T-cell (primary cell): Measurements from ENCODE around the gene TLCD3B. TPM values are rescaled to one million over a fixed set of nuclear protein-coding genes. Genes with fewer than 3 reads are reported as not detected.

ENCODE experiments used
- ATAC-seq, 4 experiments: fragments of 200-7000 bp in 3 of 4; fragments of 150-1000 bp in 1 of 4; cut with Tn5 transposase; replicated peaks in 1 of 4; 1 replicate in 3 of 4; 2 replicates in 1 of 4; pipeline ENCODE4 v1.10.0; 2021; ENCODE audit warnings: moderate library complexity in 3 of 4, mild to moderate bottlenecking in 2 of 4, moderate number of reproducible peaks in 1 of 4
- CTCF ChIA-PET, 2 donors: fragments of 300-600 bp; sonication (Branson Sonifier 250); formaldehyde crosslinking; loops; one replicate each; lab custom pipeline; 2022; ENCODE audit warnings: antibody characterized with exemption in 2 of 2; lab: Charles Lee
- POLR2A ChIA-PET, 2 donors: fragments of 300-600 bp; sonication (Branson Sonifier 250); formaldehyde crosslinking; loops; one replicate each; lab custom pipeline; 2022; ENCODE audit warnings: antibody characterized with exemption in 2 of 2; lab: Charles Lee
- DNase-seq, 35 experiments: peaks; one replicate each; pipeline versions ENCODE4 v3.0.0 to v3.0.0-alpha.2; 2013 to 2023
- H3K27ac ChIP-seq: one replicate; pipeline ENCODE4 v1.5.1; 2013; ENCODE audit warnings: low read length
- H3K27me3 ChIP-seq, 2 experiments: replicated peaks in 1 of 2; 1 replicate in 1 of 2; 2 replicates in 1 of 2; pipeline versions ENCODE4 v1.6.1 to v1.7.0; 2013; ENCODE audit warnings: low read length in 1 of 2, mixed read lengths in 1 of 2; ENCODE audit not compliant: control insufficient read depth in 2 of 2, insufficient read depth in 2 of 2; ENCODE audit errors: extremely low read depth in 1 of 2
- H3K36me3 ChIP-seq, 2 donors: 1 replicate in 1 of 2; 2 replicates in 1 of 2; pipeline versions ENCODE4 v1.6.1 to v1.7.0; 2013; ENCODE audit warnings: low read length in 1 of 2; ENCODE audit not compliant: control insufficient read depth in 2 of 2, insufficient read depth in 1 of 2; ENCODE audit errors: extremely low read depth in 1 of 2
- H3K4me1 ChIP-seq, 2 experiments: 1 replicate in 1 of 2; 2 replicates in 1 of 2; pipeline versions ENCODE4 v1.6.1 to v1.7.0; 2013; ENCODE audit warnings: low read length in 2 of 2, mixed read lengths in 1 of 2; ENCODE audit not compliant: insufficient read depth in 2 of 2, control insufficient read depth in 1 of 2; ENCODE audit errors: extremely low read depth in 1 of 2
- H3K4me3 ChIP-seq, 2 donors: 1 replicate in 1 of 2; 2 replicates in 1 of 2; pipeline versions ENCODE4 v1.5.1 to v1.7.0; 2013; ENCODE audit warnings: mild to moderate bottlenecking in 2 of 2, low read length in 1 of 2, moderate library complexity in 1 of 2; ENCODE audit not compliant: control insufficient read depth in 1 of 2; ENCODE audit errors: extremely low read depth in 1 of 2
- H3K9me3 ChIP-seq: 2 replicates; pipeline ENCODE4 v1.7.0; 2013
- H3K27ac Mint-ChIP-seq, 2 donors: one replicate each; pipeline ENCODE4 v1.8.0; 2020 to 2021; ENCODE audit warnings: mild to moderate bottlenecking in 2 of 2, mixed read lengths in 2 of 2
- H3K27me3 Mint-ChIP-seq, 2 donors: one replicate each; pipeline ENCODE4 v1.8.0; 2021 to 2022; ENCODE audit warnings: mixed read lengths in 2 of 2
- H3K36me3 Mint-ChIP-seq: one replicate; pipeline ENCODE4 v1.8.0; 2021; ENCODE audit warnings: mixed read lengths
- H3K4me1 Mint-ChIP-seq, 3 donors: one replicate each; pipeline ENCODE4 v1.8.0; 2020 to 2022; ENCODE audit warnings: mixed read lengths in 3 of 3, mild to moderate bottlenecking in 1 of 3
- H3K4me3 Mint-ChIP-seq, 3 donors: one replicate each; pipeline ENCODE4 v1.8.0; 2020 to 2022; ENCODE audit warnings: mild to moderate bottlenecking in 3 of 3, mixed read lengths in 3 of 3, moderate library complexity in 3 of 3
- H3K9me3 Mint-ChIP-seq, 3 donors: one replicate each; pipeline ENCODE4 v1.8.0; 2020 to 2022; ENCODE audit warnings: mixed read lengths in 3 of 3
- WGBS: methylation state at CpG from one replicate; pipeline ENCODE4 v1.1.5; 2013; ENCODE audit warnings: missing lambda C conversion rate; ENCODE audit not compliant: insufficient coverage; 5-methylcytosine and 5-hydroxymethylcytosine counted together
- total RNA-seq, 35 experiments: library from RNA in 6 of 35; stranded (reverse) in 6 of 35; fragments of 120-200 nt in 1 of 35; gene quantifications; one replicate each; pipeline versions ENCODE4 v1.2.1 to v1.2.4 and lab custom pipeline; 2013 to 2026

The TLCD3B gene
- total RNA-seq, 5 donors from 2014 or later (not counting 1 experiment from before 2014, with no cell fraction given) = 0.25 to 0.32 (median 0.25) TPM; not detected in 2

DNA sequence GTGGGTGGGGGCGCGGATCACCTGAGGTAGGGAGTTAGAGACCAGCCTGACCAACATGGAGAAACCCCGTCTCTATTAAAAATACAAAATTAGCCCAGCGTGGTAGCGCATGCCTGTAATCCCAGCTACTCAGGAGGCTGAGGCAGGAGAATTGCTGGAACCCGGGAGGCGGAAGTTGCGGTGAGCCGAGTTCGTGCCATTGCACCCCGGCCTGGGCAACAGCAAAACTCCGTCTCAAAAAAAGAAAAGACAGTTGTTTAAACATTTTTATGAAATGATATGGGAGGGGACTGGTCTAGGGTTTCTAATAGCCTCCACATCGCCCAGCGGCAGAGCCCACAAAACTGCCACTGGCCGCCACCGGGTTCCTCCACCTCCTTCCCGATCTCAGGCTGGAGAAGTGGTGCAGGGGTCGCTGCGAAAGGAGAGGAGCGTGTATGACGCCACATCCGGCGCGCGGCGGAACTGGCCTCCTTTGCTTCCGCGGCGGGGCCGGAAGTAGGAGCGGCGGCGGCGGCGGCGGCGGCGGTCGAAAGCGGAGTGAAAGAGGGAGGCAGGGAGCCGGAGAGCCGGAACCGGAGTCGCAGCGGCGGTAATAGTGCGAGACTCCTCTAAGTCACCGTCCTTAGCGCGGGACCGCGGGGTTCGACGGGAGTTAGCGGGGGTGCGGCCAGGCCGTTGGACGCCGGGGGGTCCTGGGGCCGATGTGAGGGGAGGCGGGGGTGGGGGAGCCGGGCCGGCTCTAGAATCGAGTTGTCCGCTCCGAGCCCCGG is 44.6 kb upstream of the TLCD3B start, which contains the start of gene PPP4C:
Gene PPP4C (plus strand): TSS at position 492 of the 773 bp plus-strand sequence. CDS start 384 bp downstream, outside the sequence.
- ChIA-PET POLR2A (interaction anchor here (0.6 to 1.4 kb wide), 3 partner anchors 10 to 423 kb away, joined by 3 to 6 read pairs (median 4); partner anchors contain the start of gene ALDOA (in 1 of the 2)), CTCF (interaction anchor here in 1 of 2 donors (0.9 to 1.2 kb wide), 2 partner anchors 14 to 16 kb away, joined by 3 to 5 read pairs; partner anchors contain the start of gene TBX6)
- H3K4me3 Mint-ChIP-seq = peak within 1 kb of the TSS; percentile 90 to 96 (median 93)
- ATAC-seq = peak; percentile 86 to 95 (median 92)
- Histone ChIP-seq H3K27me3 (no peaks in the 10 kb centered on the region), H3K36me3 (peaks cover 7 to 47% of the 10 kb centered on the region in 2 donors), H3K9me3 (no peaks in the 10 kb centered on the region), H3K4me1 (peaks cover 13 to 46% of the 10 kb centered on the region in 2 experiments), H3K4me3 (peak within 1 kb of the TSS; percentile 87 to 91), H3K27ac (peak within 1 kb of the TSS; percentile 68)
- no peaks in the 10 kb centered on the region for H3K27me3 Mint-ChIP-seq
- H3K4me1 Mint-ChIP-seq = peaks cover 38 to 47% (median 43%) of the 10 kb centered on the region in 3 donors
- WGBS = under 1% methylated on average over 50 of the region's 67 CpGs
- DNase-seq = peak; percentile 76 to 95 (median 88)
- H3K36me3 Mint-ChIP-seq = peaks cover 28% of the 10 kb centered on the region
- H3K9me3 Mint-ChIP-seq = no peaks in the 10 kb centered on the region
- peak within 1 kb of the TSS; percentile 91 to 92 for H3K27ac Mint-ChIP-seq

GRCh38 chr16:30070490-30070889 is 39.4 kb upstream of the TLCD3B start:
- Mint-ChIP-seq H3K36me3 (peaks cover 38% of the 10 kb centered on the region), H3K27me3 (no peaks in the 10 kb centered on the region), H3K4me1 (peaks cover 22 to 46% (median 42%) of the 10 kb centered on the region in 3 donors), H3K4me3 (no peak overlapping the region), H3K27ac (peak overlapping the region in 1 of 2 donors; percentile 28), H3K9me3 (no peaks in the 10 kb centered on the region)
- POLR2A ChIA-PET = no interaction called here
- Histone ChIP-seq H3K4me1 (peaks cover 16 to 52% of the 10 kb centered on the region in 2 experiments), H3K27me3 (no peaks in the 10 kb centered on the region), H3K4me3 (no peak overlapping the region), H3K36me3 (peaks cover 14 to 55% of the 10 kb centered on the region in 2 donors), H3K27ac (no peak overlapping the region), H3K9me3 (no peaks in the 10 kb centered on the region)
- DNase-seq = no peak
- CTCF ChIA-PET = no interaction called here
- no peak for ATAC-seq

GRCh38 chr16:30069611-30070462 is 38.8 kb upstream of the TLCD3B start:
- peak overlapping the region in 2 of 3 donors; percentile 11 to 31 for H3K4me3 Mint-ChIP-seq

DNA sequence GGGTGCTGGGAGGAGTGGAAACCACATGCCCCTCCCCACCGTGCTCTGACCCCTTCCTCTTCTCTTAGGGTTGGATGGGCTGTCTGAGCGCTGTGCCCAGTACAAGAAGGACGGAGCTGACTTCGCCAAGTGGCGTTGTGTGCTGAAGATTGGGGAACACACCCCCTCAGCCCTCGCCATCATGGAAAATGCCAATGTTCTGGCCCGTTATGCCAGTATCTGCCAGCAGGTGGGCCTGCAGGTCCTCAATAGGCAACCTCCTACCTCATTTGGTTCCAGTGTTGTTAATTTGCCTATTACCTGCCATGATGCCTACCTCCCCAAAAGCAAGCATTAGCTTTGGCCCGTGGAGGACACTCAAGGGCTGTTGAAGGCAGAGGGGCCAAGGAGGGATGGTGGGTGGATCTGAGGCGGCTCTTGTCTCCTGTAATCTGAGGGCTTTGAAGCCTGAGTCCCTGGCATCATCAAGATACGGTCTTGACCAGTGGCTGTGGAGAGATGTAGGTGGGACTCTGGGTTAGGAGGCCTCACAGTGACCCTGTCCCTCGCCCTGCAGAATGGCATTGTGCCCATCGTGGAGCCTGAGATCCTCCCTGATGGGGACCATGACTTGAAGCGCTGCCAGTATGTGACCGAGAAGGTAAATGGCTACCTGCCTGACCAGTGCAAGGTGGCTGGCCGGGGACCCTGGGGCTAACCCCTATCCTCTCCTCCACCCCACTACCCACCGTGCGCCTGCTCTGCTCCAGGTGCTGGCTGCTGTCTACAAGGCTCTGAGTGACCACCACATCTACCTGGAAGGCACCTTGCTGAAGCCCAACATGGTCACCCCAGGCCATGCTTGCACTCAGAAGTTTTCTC is 37.9 kb upstream of the TLCD3B start:
- ATAC-seq (no peak), DNase-seq (peak in 34 of 35 experiments; percentile 18 to 75 (median 57))
- no peaks in the 10 kb centered on the region for H3K9me3 Mint-ChIP-seq
- peak overlapping the region; percentile 42 to 64 (median 54) for H3K4me3 Mint-ChIP-seq
- peaks cover 38% of the 10 kb centered on the region for H3K36me3 Mint-ChIP-seq
- Histone ChIP-seq H3K27ac (peak overlapping the region; percentile 30), H3K4me1 (peaks cover 11 to 52% of the 10 kb centered on the region in 2 experiments), H3K4me3 (no peak overlapping the region), H3K36me3 (peaks cover 14 to 55% of the 10 kb centered on the region in 2 donors), H3K9me3 (no peaks in the 10 kb centered on the region), H3K27me3 (no peaks in the 10 kb centered on the region)
- no peaks in the 10 kb centered on the region for H3K27me3 Mint-ChIP-seq
- 88% methylated on average over 14 of the region's 17 CpGs for WGBS
- ChIA-PET POLR2A (no interaction called here), CTCF (interaction anchor here in 1 of 2 donors (0.7 kb wide), 1 partner anchor 22 kb away, joined by 3 read pairs; no protein-coding TSS in a partner anchor)
- peaks cover 26 to 39% (median 34%) of the 10 kb centered on the region in 3 donors for H3K4me1 Mint-ChIP-seq
- H3K27ac Mint-ChIP-seq = peak overlapping the region; percentile 77 to 78

More at GRCh38 chr16:30069611-30070462, 38.8 kb upstream of the TLCD3B start:
- Histone ChIP-seq H3K4me1 (peaks cover 12 to 46% of the 10 kb centered on the region in 2 experiments), H3K27ac (no peak overlapping the region), H3K4me3 (no peak overlapping the region), H3K36me3 (peaks cover 14 to 55% of the 10 kb centered on the region in 2 donors), H3K27me3 (no peaks in the 10 kb centered on the region), H3K9me3 (no peaks in the 10 kb centered on the region)
- H3K4me1 Mint-ChIP-seq = peaks cover 21 to 41% (median 37%) of the 10 kb centered on the region in 3 donors
- ATAC-seq = no peak
- WGBS = 95% methylated on average over 8 of the region's 31 CpGs
- DNase-seq = no peak
- ChIA-PET POLR2A (no interaction called here), CTCF (no interaction called here)
- peak overlapping the region in 1 of 2 donors; percentile 39 for H3K27ac Mint-ChIP-seq
- H3K27me3 Mint-ChIP-seq = no peaks in the 10 kb centered on the region
- no peaks in the 10 kb centered on the region for H3K9me3 Mint-ChIP-seq
- peaks cover 38% of the 10 kb centered on the region for H3K36me3 Mint-ChIP-seq

DNA sequence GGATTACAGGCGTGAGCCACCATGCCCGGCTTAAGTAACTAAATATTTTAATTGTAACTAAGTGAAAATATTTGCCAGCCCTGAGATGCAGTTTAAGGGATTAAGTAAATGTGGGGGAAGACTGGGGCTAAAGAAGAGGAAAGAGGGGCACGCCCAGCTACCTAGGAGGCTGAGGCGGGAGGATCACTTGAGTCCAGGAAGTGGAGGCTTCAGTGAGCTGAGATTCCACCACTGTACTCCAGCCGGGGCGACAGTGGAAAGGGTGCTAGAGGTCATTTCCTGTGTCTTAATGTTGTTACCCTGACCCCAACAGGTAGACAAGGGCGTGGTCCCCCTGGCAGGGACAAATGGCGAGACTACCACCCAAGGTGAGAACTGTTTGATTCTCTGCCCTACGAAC is 37.3 kb upstream of the TLCD3B start:
- peaks cover 30 to 44% (median 40%) of the 10 kb centered on the region in 3 donors for H3K4me1 Mint-ChIP-seq
- WGBS = 80% methylated on average over 1 of the region's 9 CpGs
- H3K4me3 Mint-ChIP-seq = peak overlapping the region; percentile 42 to 64 (median 54)
- no peak for ATAC-seq
- peaks cover 38% of the 10 kb centered on the region for H3K36me3 Mint-ChIP-seq
- H3K27ac Mint-ChIP-seq = peak overlapping the region; percentile 77 to 78
- no peak for DNase-seq
- ChIA-PET CTCF (interaction anchor here in 1 of 2 donors (0.7 kb wide), 1 partner anchor 117 kb away, joined by 3 read pairs; no protein-coding TSS in a partner anchor), POLR2A (no interaction called here)
- Histone ChIP-seq H3K9me3 (no peaks in the 10 kb centered on the region), H3K4me3 (no peak overlapping the region), H3K4me1 (peaks cover 14 to 58% of the 10 kb centered on the region in 2 experiments), H3K36me3 (peaks cover 14 to 55% of the 10 kb centered on the region in 2 donors), H3K27me3 (no peaks in the 10 kb centered on the region), H3K27ac (peak overlapping the region; percentile 30)
- no peaks in the 10 kb centered on the region for H3K9me3 Mint-ChIP-seq
- H3K27me3 Mint-ChIP-seq = no peaks in the 10 kb centered on the region
